ENCODE data around the gene COL5A3. TPM values are rescaled to one million over a fixed set of nuclear protein-coding genes. Genes with fewer than 3 reads are reported as not detected.

Gene COL5A3
- total RNA-seq, 4 donors from 2014 or later = 3.7 to 7.4 (median 5.2) TPM

- Histone ChIP-seq H3K36me3 (peaks cover 0 to 6% (median 0%) of the 10 kb centered on the region in 3 donors), H3K27me3 (peaks cover 0 to 47% (median 0%) of the 10 kb centered on the region in 4 donors), H3K9me3 (no peaks in the 10 kb centered on the region), H3K4me3 (no peak overlapping the region), H3K4me1 (peaks cover 15 to 57% (median 22%) of the 10 kb centered on the region in 3 donors), H3K27ac (no peak overlapping the region)
- no peak for TF ChIP-seq POLR2A (IDR thresholded peaks at IDR 0.05)
- TF ChIP-seq, protein P1, sequence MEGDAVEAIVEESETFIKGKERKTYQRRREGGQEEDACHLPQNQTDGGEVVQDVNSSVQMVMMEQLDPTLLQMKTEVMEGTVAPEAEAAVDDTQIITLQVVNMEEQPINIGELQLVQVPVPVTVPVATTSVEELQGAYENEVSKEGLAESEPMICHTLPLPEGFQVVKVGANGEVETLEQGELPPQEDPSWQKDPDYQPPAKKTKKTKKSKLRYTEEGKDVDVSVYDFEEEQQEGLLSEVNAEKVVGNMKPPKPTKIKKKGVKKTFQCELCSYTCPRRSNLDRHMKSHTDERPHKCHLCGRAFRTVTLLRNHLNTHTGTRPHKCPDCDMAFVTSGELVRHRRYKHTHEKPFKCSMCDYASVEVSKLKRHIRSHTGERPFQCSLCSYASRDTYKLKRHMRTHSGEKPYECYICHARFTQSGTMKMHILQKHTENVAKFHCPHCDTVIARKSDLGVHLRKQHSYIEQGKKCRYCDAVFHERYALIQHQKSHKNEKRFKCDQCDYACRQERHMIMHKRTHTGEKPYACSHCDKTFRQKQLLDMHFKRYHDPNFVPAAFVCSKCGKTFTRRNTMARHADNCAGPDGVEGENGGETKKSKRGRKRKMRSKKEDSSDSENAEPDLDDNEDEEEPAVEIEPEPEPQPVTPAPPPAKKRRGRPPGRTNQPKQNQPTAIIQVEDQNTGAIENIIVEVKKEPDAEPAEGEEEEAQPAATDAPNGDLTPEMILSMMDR (IDR thresholded peaks at IDR 0.05) = no peak
- intact Hi-C loops (cut with DNase I) = no loop called here
- DNase-seq = no peak
- 70 to 82% methylated on average over 7 to 8 of the region's 9 CpGs for WGBS, 2 donors
These were observed 5.7 kb downstream of the COL5A3 start for GRCh38 chr19:10004617-10005016.

DNA sequence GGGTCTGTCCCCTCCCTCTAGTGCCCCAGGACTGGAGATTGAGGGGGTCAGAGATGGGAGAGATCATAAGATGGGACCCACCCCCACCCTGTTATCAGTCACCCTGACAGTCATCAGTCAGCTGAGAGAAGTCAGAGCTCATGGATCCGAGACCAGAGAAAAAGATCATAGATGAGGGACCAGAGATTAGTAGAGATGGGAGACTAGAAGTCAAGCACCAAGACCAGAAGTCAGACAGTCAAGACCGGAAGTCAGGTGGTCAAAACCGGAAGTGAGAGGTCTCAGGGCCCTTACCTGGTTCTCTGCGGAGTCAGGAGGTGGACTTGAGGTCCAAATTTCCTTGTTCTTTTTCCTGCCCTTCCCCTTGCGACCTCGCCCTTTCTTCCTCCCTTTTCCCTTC is 7.0 kb downstream of the COL5A3 start:
- Histone ChIP-seq H3K9me3 (no peaks in the 10 kb centered on the region), H3K4me1 (peaks cover 3 to 44% (median 10%) of the 10 kb centered on the region in 3 donors), H3K27ac (no peak overlapping the region), H3K4me3 (no peak overlapping the region), H3K36me3 (peaks cover 0 to 6% (median 0%) of the 10 kb centered on the region in 3 donors), H3K27me3 (peaks cover 0 to 33% (median 0%) of the 10 kb centered on the region in 4 donors)
- no peak for DNase-seq
- intact Hi-C loops (cut with DNase I) = no loop called here
- TF ChIP-seq, protein P1 (IDR thresholded peaks at IDR 0.05) = no peak
- no peak for TF ChIP-seq POLR2A (IDR thresholded peaks at IDR 0.05)
- 62 to 71% methylated on average over 6 of the region's 6 CpGs for WGBS, 2 donors

DNA sequence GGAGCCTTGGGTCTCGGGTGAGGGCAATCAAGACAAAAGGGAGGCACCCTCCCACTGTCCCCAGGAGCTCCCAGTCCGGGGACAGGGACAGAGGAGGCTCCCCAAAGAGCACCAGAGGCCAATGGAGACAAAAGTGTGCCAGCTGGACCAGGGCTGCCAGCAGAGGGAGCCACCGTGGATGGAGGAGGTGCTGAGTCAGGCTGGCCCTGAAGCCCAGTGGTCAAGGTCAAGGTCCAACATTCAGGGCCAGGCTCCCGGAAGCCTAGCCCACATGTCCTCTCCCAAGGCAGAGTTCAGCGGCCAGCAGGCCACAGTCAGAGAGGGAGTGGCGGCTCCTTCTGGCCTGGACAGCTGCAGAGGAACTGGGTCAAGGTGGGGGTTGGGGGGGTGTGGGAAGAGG is 8.4 kb downstream of the COL5A3 start:
- Histone ChIP-seq H3K27me3 (peaks cover 0 to 21% (median 0%) of the 10 kb centered on the region in 4 donors), H3K4me1 (peaks cover 0 to 31% (median 6%) of the 10 kb centered on the region in 3 donors), H3K4me3 (no peak overlapping the region), H3K27ac (peak overlapping the region in 1 of 4 donors; percentile 3), H3K9me3 (no peaks in the 10 kb centered on the region), H3K36me3 (peaks cover 0 to 11% (median 0%) of the 10 kb centered on the region in 3 donors)
- no peak for TF ChIP-seq POLR2A (IDR thresholded peaks at IDR 0.05)
- TF ChIP-seq, protein P1 (IDR thresholded peaks at IDR 0.05) = peak in 4 of 6 experiments; percentile 11 to 48 (median 27)
- intact Hi-C loops (cut with DNase I) = no loop called here
- DNase-seq = no peak
- 40 to 46% methylated on average over 1 to 3 of the region's 6 CpGs for WGBS, 2 donors

GRCh38 chr19:10000171-10000826 is 10.0 kb downstream of the COL5A3 start:
- H3K4me3 ChIP-seq = no peak overlapping the region
- TF ChIP-seq POLR2A (IDR thresholded peaks at IDR 0.05) = no peak
- TF ChIP-seq, protein P1 (IDR thresholded peaks at IDR 0.05) = peak; percentile 35 to 78 (median 56)
- peaks cover 0 to 16% (median 0%) of the 10 kb centered on the region in 3 donors for H3K36me3 ChIP-seq
- H3K27me3 ChIP-seq = peaks cover 0 to 11% (median 0%) of the 10 kb centered on the region in 4 donors
- H3K4me1 ChIP-seq = peaks cover 0 to 20% (median 0%) of the 10 kb centered on the region in 3 donors
- peak overlapping the region in 1 of 4 donors; percentile 33 for H3K27ac ChIP-seq
- DNase-seq = no peak
- no peaks in the 10 kb centered on the region for H3K9me3 ChIP-seq
- intact Hi-C loops (cut with DNase I) = no loop called here
- 11 to 13% methylated on average over 13 to 16 of the region's 16 CpGs for WGBS, 2 donors

DNA sequence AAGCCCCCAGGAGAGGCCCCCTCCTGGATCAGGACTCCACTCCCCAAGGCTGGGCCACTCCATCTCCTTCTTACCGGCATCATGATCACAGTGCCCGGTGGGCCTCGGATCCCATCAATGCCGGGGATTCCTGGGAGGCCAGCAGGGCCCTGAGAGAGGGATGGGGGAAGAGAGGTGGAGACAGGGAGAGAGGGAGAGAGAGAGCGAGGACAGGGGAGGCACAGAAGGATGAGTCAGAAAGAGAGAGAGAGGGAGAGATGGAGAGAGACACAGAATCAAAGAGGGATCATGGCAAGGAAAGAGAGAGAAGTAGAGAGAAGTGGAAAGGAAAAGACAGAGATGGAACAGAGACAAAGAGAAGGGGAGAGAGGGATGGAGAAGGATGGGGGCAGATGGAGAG is 13.8 kb downstream of the COL5A3 start:
- H3K9me3 ChIP-seq = no peaks in the 10 kb centered on the region
- H3K4me1 ChIP-seq = peaks cover 0 to 13% (median 0%) of the 10 kb centered on the region in 3 donors
- H3K4me3 ChIP-seq = no peak overlapping the region
- peaks cover 0 to 28% (median 0%) of the 10 kb centered on the region in 3 donors for H3K36me3 ChIP-seq
- H3K27me3 ChIP-seq = peaks cover 0 to 2% (median 0%) of the 10 kb centered on the region in 4 donors
- intact Hi-C loops (cut with DNase I) = no loop called here
- no peak overlapping the region for H3K27ac ChIP-seq
- no peak for DNase-seq
- no peak for TF ChIP-seq POLR2A (IDR thresholded peaks at IDR 0.05)
- TF ChIP-seq, protein P1 (IDR thresholded peaks at IDR 0.05) = no peak
- 75 to 82% methylated on average over 2 to 4 of the region's 5 CpGs for WGBS, 2 donors

Measured in esophagus squamous epithelium (tissue), 5 donors.